ENCODE results near the gene CCDC89.
"Not testable (repeated sequence)": the region's sequence is repeated elsewhere in the genome, so short reads cannot be mapped to it uniquely, and the experiment has no call there.

The CCDC89 gene

DNA sequence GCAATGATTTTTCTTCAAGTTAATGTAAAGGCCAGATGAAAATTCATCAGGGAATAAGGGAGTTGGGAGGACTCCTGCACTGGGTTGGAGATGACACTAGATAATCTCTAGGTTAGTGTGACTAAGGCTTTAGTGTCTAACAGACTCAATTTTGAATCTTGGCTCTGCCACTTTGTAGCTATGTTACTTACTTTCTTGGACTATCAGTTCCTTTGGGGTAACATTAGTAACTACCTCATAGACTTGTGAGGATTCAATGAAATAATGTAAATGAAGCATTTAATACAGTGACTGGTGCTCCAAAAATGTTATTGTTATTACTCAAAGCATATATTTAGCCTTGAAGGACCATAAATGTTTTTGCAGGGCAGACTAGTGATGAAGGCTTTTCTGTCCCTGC is 9.6 kb upstream of the CCDC89 start:
- no peak overlapping the region for H3K27ac ChIP-seq
- DNase-seq (ENCODE audit: low read depth, low spot score), result no peak

DNA sequence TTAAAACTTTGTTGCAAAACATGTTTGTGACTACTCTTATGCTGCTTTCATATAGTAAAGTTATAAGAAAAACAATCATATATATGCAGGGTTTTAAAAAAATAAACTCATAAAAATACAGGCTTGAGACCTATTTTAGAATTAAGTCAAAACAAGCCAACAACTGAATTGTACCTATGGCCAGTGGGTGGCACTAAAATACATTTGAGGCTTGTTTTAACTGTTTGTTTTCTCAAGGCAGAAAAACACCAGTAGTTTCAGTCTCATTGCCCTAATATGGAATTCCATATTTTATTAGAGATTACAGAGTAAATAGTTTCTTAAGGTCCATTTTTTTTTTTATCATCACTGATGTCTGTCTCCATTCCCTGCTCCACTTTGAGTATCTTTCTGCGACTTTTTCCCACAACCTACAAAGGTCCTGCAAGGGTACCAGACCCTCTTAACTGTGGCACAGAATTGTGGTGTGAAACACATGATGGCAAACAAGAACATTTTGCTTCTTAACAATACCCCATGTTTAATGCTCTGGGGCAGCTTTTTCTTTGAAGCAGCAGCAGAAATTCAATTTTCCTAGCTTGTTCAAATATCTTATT is 8.5 kb upstream of the CCDC89 start:
- DNase-seq (ENCODE audit: low read depth, low spot score), result no peak
- H3K27ac ChIP-seq, result no peak overlapping the region

DNA sequence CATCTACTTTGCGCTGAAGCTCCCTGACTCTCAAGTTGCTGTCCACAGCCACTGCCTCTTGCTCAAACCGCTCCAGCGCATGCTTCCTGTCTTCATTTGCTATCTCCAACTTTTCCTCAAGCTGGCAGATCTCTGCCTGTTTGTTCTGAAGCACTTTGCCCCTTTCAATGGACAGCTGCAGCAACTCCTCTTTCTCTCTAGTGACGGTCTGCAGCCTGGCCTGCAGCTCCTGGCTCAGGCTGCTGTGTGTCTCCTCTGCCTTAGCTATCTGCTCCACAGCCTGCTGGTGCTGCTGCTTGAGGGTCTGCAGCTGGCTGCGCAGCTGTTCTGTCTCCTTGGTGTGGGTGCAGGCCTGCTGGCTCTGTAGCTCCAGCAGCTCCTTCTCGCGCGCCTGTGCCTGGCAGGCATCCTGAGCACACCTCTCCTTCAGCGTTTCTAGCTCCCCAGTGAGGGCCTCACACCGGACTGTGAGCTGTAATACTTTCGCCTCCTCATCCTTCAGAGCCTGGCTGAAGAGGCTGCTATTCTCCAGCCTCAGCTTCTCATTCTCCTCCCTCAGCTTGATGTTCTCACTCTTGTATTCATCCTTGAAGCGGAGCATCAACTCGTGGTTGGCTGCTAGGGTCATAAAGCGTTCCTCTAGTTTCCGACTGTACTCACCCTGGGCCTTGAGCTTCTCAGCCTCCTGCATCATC is 723 bp downstream of the CCDC89 start:
- DNase-seq (ENCODE audit: low read depth, low spot score), result no peak
- no peak overlapping the region for H3K27ac ChIP-seq

DNA sequence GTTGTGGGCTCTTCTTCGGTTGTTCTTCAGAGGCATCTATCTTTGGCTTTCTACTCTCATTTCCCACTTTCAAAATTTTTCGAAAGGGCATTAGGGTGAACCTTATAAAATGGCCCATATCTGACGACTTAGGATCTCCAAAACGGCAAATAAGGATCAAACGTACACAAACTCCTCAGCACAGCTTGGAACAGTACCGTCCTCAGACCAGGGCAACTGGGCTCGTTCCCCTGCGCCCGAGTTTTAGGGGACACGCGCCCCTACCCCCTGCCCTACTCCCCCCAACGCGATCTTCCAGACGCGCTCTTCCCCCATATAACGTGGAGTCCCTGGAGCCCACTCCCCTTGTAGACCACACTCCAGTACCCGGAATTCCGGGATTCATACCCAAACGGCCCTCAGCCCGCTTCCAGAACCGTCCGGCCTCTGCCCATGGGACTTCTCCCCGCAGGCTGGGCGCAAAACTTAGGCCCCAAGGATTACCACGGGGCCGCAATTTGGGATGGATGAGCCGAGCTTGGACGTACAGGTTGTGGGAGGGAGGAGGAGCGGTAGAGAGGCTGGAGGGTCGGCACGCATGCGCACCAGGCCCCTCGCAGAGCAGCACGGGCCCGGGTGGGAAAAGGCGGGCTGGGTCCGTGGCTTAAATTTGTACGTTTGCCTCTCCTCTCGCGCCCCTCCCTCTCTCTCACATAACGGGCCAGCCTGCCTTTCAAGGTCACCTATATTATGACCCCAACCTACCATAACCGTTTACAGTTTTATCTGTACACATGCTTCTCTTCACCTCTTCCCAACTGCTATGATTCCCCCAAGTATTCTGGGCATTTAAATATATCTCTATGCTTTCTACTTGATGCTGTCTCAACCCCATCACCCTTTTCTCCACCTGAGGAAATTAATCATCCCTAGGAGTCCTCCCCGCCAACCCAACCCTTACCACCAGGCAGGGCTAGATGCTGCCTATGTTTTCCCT is 3.4 kb downstream of the CCDC89 start:
- no peak for DNase-seq (ENCODE audit: low read depth, low spot score)
- no peak overlapping the region for H3K27ac ChIP-seq

DNA sequence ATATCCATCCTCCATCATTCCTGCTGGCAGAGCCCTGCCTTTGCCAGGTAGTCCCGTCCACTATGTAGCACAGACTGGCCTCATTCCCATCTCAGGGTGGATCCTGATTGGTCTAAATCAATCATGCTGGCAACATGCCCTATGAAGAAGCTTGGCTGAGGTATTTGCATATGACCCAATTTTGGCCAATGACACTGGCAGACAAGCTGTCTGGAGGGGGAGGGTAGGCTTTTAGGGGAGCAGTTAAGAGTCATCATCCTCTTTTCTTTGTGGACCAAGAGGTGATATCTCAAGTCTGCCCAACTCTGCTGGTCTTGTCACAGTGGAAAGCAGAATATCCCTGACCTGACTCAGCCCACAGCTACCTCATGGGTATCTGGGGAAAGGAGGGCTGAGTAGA is 5.1 kb downstream of the CCDC89 start:
- no peak for DNase-seq (ENCODE audit: low read depth, low spot score)
- no peak overlapping the region for H3K27ac ChIP-seq

DNA sequence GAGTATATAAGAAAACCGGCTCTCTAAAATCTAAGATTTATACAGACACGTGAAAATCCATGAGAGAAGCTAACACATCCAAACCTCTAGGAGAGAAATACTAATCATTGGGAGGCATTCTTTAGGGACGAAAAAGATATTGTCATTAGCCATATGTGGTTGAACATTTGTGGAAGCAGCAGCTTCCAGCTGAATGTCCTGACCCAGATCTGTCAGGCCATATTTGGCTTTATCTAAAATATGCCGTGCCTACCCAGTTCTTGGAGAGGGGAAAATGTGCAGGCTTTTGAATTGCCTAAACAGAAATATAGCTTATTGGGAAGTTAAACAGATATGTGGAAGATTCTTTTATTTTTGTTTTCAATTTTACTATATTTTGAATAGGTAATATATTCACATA is 6.4 kb downstream of the CCDC89 start:
- no peak for DNase-seq (ENCODE audit: low read depth, low spot score)
- no peak overlapping the region for H3K27ac ChIP-seq

DNA sequence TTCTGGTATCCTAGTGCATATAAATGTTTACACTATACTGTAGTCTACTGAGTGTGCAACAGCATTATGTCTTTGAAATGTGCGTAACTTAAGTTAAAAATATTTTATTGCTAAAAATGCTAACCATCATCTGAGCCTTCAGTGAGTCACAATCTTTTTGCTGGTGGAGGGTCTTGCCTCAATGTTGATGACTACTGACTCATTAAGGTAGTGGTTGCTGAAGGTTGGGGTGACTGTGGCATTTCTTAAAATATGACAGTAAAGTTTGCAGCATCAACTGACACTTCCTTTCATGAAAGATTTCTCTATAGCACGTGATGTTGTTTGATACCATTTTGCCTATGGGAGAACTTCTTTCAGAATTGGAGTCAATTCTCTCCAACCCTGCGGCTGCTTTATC is 12.6 kb downstream of the CCDC89 start:
- H3K27ac ChIP-seq, result no peak overlapping the region
- no peak for DNase-seq (ENCODE audit: low read depth, low spot score)

DNA sequence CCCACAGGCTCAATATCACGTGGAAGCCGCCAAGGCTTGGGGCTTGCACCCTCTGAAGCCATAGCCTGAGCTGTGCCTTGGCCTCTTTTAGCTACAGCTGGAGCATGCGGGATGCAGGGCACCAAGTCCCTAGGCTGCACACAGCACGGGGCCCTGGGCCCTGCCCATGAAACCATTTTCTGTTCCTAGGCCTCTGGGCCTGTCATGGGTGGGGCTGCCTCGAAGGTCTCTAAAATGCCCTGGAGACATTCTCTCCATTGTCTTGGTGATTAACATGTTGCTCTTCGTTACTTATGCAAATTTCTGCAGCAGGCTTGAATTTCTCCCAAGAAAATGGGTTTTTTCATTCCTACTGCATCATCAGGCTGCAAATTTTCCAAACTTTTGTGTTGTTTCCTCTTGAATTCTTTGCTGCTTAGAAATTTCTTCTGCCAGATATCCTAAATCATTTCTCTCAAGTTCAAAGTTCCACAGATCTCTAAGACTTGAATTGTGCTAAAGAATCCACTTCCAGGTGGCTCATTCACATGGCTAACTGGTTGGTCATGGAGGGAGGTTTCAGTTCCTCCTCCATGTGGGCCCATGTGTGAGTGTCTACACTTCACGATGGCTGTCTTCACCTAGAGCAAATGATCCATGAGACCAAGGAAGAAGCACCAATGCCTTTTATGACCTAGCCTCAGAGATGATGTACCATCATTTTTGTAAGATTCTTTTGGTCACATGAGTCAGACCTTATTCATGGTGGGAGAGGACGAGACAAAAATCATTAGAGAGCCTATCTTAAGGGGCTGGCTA is 13.7 kb downstream of the CCDC89 start:
- DNase-seq (ENCODE audit: low read depth, low spot score), result no peak
- no peak overlapping the region for H3K27ac ChIP-seq

DNA sequence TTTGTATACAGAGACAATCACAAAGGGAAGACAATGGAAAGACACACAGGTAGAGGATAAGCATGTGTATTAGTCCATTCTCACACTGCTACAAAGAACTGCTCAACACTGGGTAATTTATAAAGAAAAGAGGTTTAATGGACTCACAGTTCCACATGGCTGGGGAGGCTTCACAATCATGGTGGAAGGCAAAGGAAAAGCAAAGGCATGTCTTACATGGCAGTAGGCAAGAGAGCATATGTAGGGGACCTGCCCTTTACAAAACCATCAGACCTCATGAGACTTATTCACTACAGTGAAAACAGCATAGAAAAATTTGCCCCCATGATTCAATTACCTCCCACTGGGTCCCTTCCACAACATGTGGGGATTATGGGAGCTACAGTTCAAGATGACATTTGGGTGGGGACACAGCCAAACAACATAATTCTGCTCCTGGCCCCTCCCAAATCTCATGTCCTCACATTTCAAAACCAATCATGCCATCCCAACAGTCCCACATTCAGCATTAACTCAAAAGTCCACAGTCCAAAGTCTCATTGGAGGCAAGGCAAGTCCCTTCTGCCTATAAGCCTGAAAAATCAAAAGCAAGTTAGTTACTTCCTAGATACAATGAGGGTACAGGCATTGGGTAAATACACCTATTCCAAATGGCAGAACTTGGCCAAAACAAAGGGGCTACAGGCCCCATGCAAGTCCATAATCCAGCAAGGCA is 14.9 kb downstream of the CCDC89 start:
- H3K27ac ChIP-seq; DNase-seq (ENCODE audit: low read depth, low spot score): not testable (repeated sequence)

DNA sequence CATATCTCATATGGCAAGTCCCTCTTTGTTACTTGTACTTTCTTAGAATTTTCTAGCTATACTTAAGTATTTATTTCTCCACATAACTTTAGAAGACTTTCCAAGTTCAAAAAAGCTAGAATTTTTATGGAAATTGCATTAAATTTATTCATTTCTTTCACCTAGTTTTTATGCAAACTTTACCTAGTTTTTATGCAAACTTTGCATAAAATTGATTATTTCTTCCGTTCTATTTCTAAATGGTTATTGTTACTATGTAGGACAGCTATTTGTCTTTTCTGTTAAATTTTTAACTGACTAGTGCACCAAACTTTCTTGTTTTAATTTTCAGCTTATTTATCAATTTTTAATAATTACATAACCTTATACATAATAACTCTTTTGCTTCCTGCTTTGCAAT is 17.8 kb downstream of the CCDC89 start:
- no peak overlapping the region for H3K27ac ChIP-seq
- DNase-seq (ENCODE audit: low read depth, low spot score), result no peak

DNA sequence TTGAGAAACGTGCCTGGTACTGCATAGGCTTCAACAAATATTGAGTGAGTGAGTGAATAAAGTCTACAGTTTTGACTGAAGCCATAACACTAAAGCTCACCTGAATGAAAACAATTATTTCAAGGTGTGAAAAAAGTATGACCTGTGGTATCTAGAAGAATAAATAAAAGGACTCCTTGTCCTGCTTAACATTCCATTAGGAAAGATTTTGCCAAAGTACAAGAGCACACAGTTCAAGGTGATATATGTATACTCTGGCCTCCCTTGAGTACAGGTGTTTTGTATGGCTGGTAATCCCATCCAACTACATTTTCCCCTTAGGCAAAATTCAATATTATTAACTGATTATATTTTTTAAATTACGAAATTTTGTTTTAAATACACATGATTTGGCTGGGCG is 19.3 kb downstream of the CCDC89 start:
- no peak overlapping the region for H3K27ac ChIP-seq
- DNase-seq (ENCODE audit: low read depth, low spot score), result no peak

DNA sequence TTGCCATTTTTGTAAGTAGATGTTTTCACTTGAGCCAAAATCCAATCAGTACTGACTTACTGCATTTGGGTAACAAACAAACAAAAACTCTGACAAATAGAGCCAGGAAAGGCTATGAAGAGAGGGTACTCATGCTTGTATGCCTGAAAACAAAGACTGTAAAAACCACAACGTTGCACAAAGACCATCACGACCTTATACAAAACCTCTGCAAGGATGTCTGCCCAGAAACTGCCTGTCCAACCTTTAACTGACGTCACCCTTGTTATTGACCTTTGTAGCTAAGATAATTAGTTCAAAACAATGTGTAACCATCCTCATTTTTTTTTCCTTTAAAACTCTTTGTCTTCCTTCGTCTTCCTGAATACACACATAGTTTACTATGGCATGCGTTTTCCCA is 20.3 kb downstream of the CCDC89 start:
- no peak overlapping the region for H3K27ac ChIP-seq
- DNase-seq (ENCODE audit: low read depth, low spot score), result no peak

DNA sequence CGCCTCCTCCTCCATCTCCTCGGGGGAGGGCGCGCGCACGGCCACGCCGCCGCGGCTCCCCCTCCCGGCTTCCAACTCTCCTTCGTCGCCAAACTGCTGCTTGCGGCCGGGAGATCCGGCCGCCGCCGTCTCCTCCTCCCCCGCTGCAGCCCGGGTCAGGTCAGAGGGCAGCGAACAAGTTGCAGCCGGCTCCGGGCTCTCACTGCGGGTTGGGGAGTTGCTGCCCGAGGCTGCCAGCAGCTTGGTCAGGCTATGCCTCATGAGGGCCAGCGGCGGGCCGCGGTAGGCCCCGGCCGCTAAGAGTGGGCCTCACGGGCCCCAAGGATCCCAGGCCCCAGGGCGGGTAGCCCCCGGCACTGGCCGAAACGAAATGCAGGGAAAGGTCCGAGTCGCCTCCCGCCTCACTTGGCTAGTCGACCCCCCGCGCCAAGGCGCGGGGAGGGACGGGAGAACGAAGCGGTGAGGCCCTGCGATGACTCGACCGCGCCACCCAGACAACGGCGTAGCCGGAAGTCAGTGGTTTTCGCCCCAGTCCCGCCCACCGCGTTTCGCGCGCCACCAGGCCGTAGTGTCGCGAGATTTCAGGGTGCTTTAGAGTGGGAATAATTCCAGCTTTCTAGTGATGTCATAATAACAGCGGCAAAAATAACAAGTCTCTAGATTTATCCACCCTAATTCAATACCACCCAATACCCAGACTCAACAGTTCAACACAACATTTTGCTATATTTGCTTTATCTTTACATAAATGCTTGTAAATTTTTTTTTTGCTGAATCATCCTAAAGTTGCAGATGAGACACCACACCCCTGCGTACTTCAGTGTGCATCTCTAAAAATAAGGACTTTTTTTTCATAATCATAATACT is 21.1 kb downstream of the CCDC89 start, which contains the start of gene CREBZF:
CREBZF (minus strand) TSS at position 515 of the 867 bp plus-strand sequence; CDS start at position 261, 254 bp downstream.
- H3K27ac ChIP-seq, result peak within 1 kb of the TSS; percentile 83
- peak; percentile 68 for DNase-seq (ENCODE audit: low read depth, low spot score)

DNA sequence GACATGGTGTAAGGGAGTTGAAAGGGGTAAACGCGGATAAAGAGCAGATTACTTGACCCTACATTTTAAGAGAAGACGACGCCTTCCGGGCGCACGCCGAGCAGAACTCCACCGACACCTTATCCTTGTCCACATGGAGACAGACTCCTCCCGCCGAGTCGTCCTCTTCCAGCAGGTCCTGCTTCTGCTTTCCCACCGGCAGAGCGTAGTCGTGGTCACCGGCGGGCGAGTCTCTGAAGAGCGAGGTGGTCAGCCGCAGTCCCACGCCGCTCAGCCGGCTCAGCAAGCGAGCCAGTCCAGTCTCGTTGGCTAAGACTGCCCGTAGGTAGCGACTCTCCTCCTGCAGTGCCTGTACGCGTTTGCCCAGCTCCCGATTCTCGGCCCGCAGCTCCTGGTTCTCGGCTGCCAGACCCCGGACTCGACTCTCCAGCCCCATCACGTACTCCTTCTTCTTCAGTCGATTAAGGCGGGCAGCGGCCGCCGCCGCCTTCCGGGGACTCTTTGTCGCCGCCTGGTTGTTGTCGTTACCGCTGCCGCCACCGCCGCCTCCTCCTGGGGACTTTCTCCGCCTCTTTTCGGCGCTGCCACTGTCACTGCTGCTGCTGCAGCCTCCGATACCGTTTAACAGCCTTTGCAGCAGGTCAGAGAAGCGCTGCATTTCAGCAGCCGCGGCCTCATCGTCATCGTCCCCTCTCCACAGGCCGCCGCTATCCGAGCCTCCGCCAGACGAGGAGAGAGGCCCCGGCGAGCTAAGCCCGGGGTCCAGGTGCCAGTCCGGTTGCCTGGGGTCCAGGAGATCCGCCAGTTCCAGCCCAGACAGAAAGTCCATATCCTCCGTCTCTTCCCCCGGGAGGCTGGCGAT is 22.0 kb downstream of the CCDC89 start:
- peak overlapping the region; percentile 83 for H3K27ac ChIP-seq
- DNase-seq (ENCODE audit: low read depth, low spot score), result no peak

DNA sequence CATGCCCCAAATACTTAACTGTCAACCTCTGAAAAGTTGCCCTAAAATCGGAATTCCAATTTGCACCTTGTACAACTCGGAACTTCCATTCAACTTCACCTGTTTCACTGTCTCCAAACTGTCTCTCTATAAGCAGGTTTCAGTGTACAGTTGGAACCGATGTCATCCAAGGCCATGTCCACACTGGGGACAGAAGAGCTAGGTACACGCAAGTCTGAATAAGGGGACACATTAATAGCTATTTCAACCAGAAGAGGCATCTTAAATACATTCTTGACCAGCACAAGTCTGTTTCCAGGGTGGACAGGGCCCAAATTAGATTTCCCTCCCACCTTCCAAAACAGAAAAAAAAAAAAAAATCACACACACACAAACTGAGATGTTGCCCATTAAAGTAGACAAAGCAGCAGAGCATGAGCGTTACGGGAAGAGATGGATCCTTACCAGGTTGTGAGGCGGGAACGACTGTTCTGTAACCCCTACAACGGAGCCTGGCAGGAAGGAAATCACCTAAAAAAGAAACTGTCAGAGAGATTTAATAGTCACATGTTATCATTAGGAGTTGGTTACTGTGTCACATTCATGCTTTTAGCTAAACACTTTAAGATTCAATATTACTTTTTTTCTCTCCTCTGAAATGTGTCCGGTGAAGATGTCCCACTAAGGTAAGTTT is 22.8 kb downstream of the CCDC89 start:
- no peak overlapping the region for H3K27ac ChIP-seq
- DNase-seq (ENCODE audit: low read depth, low spot score), result no peak

DNA sequence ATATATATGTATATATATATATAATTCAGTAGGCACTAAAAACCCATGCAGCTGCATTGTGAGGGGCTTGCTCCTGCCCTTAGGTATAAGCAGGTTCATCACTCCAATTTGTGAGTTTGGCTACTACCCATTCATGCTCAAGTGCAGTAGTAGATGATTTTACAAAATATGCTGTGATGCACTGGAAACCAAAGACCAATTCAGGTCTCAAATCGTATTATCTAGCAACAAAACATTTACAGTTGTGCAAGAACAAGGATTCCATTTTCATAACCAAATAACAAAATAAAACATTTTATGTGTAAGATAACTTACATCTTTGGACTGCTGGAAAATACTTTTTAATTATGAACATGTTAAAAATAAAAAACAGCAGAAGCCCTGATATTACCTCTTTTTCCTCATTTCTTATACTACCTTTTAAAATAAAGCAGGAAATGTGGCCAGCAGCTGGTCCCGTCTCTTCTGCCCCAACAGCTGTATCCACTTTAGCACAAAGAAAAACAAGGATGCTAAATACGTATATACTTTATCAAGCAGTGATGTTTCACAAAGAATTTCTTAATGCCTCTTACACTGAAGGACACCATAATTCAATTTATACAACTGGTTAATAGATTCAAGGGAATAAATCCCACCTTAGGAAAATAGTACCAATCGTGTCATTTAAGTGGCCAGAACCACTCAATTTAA is 23.9 kb downstream of the CCDC89 start:
- H3K27ac ChIP-seq, result no peak overlapping the region
- no peak for DNase-seq (ENCODE audit: low read depth, low spot score)

DNA sequence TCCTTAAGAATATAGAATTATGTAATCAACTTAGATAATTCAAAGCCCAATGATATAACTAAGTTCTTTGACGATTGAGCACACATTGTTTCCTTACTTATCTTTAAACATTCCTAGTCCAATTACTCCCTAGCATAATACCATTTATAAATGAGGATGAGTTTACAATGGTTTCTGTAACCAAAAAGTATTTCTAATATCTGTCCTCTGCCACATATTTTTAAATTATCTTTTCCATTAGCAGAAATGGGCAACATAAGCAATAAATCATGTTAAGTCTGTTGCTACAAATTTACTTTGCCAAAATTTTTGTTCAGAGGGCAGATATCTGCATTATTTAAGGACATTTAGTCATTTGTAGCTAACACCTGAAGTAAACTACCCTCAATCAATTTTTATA is 27.8 kb downstream of the CCDC89 start:
- H3K27ac ChIP-seq, result no peak overlapping the region
- no peak for DNase-seq (ENCODE audit: low read depth, low spot score)

Measured in epithelial cell of prostate (primary cell).